Subcutaneous adipose tissue (tissue), 4 donors: Measurements from ENCODE around the gene NLGN1. TPM values are rescaled to one million over a fixed set of nuclear protein-coding genes. Genes with fewer than 3 reads are reported as not detected.

ENCODE experiments used
- CTCF ChIP-seq: fragments of 450-650 bp; IDR thresholded peaks from one replicate; pipeline ENCODE4 v1.5.1; 2016; ENCODE audit warnings: low read depth, mild to moderate bottlenecking, control low read depth, antibody characterized with exemption, moderate library complexity
- total RNA-seq, 4 donors: library from RNA; depleted of rRNA; stranded (reverse); fragments of >200 nt; gene quantifications; one replicate each; pipeline ENCODE4 v1.1.0, GENCODE V29; 2016

Gene NLGN1
- total RNA-seq, 4 donors from 2014 or later: 5.1 to 16.5 (median 7.9) TPM

GRCh38 chr3:174223042-174223441 is 825.5 kb downstream of the NLGN1 start:
- TF ChIP-seq CTCF: no peak

- no peak for TF ChIP-seq CTCF
These were observed 826.1 kb downstream of the NLGN1 start for GRCh38 chr3:174223626-174224025.

GRCh38 chr3:174229916-174230315 is 832.4 kb downstream of the NLGN1 start:
- TF ChIP-seq CTCF: no peak

GRCh38 chr3:174232658-174233429 is 835.3 kb downstream of the NLGN1 start:
- TF ChIP-seq CTCF: no peak

GRCh38 chr3:174233511-174233910 is 836.0 kb downstream of the NLGN1 start:
- no peak for TF ChIP-seq CTCF

GRCh38 chr3:174242311-174243041 is 844.9 kb downstream of the NLGN1 start:
- no peak for TF ChIP-seq CTCF

GRCh38 chr3:174243171-174243570 is 845.6 kb downstream of the NLGN1 start:
- TF ChIP-seq CTCF: no peak
